MCF 10A (cell line): ENCODE measurements around the gene PTPRN2. TPM values are rescaled to one million over a fixed set of nuclear protein-coding genes. Genes with fewer than 3 reads are reported as not detected.

Experiments
- BruUV-seq: library from RNA; stranded (reverse); fragments of 400-500 nt; replicated peaks from 2 replicates; lab custom pipeline; 2021; lab: Mats Ljungman, UMichigan
- CTCF ChIA-PET: fragments of 300-600 bp; sonication (Branson Sonifier 250); formaldehyde crosslinking; extraction: SDS; loops from one replicate; lab custom pipeline; 2021; ENCODE audit warnings: antibody characterized with exemption, inconsistent platforms; lab: Yijun Ruan, JAX
- POLR2A ChIA-PET: fragments of 300-600, 350-650 bp; sonication (Branson Sonifier 250); formaldehyde crosslinking; extraction: SDS; loops from one replicate; lab custom pipeline; 2020; ENCODE audit warnings: antibody characterized with exemption, inconsistent platforms; lab: Yijun Ruan, JAX
- DNase-seq: peaks from one replicate; pipeline ENCODE4 v3.0.0-alpha.2; 2018; ENCODE audit not compliant: unreplicated experiment
- H3K27ac Mint-ChIP-seq: one replicate; pipeline ENCODE4 v1.8.0; 2022; ENCODE audit warnings: mild to moderate bottlenecking, low read depth, mixed read lengths; ENCODE audit not compliant: unreplicated experiment
- H3K27me3 Mint-ChIP-seq: one replicate; pipeline ENCODE4 v1.8.0; 2022; ENCODE audit warnings: mixed read lengths; ENCODE audit not compliant: insufficient read depth, unreplicated experiment
- H3K36me3 Mint-ChIP-seq: one replicate; pipeline ENCODE4 v1.8.0; 2022; ENCODE audit warnings: mild to moderate bottlenecking, moderate library complexity, mixed read lengths; ENCODE audit not compliant: insufficient read depth, unreplicated experiment
- H3K4me1 Mint-ChIP-seq: one replicate; pipeline ENCODE4 v1.8.0; 2022; ENCODE audit warnings: mixed read lengths; ENCODE audit not compliant: insufficient read depth, unreplicated experiment
- H3K4me3 Mint-ChIP-seq: one replicate; pipeline ENCODE4 v1.8.0; 2022; ENCODE audit warnings: mild to moderate bottlenecking, moderate library complexity, mixed read lengths; ENCODE audit not compliant: unreplicated experiment
- H3K9me3 Mint-ChIP-seq: one replicate; pipeline ENCODE4 v1.8.0; 2022; ENCODE audit warnings: mixed read lengths; ENCODE audit not compliant: unreplicated experiment
- intact Hi-C: fragments of 100-400 bp; cut with micrococcal nuclease; formaldehyde crosslinking; loops from 2 replicates; pipeline ENCODE4 v1.14.1; 2022
- total RNA-seq: library from RNA; stranded (reverse); gene quantifications from 2 replicates; pipeline ENCODE4 v1.2.3, GENCODE V29; 2022
- TF ChIP-seq, protein P1 (sequence below): fragments of 200-600 bp; IDR thresholded peaks from one replicate; pipeline ENCODE4 v1.8.0; 2022; ENCODE audit warnings: antibody characterized with exemption, mild to moderate bottlenecking; ENCODE audit not compliant: unreplicated experiment

Gene PTPRN2
- total RNA-seq, 1 experiment from 2014 or later: 4.5 TPM

DNA sequence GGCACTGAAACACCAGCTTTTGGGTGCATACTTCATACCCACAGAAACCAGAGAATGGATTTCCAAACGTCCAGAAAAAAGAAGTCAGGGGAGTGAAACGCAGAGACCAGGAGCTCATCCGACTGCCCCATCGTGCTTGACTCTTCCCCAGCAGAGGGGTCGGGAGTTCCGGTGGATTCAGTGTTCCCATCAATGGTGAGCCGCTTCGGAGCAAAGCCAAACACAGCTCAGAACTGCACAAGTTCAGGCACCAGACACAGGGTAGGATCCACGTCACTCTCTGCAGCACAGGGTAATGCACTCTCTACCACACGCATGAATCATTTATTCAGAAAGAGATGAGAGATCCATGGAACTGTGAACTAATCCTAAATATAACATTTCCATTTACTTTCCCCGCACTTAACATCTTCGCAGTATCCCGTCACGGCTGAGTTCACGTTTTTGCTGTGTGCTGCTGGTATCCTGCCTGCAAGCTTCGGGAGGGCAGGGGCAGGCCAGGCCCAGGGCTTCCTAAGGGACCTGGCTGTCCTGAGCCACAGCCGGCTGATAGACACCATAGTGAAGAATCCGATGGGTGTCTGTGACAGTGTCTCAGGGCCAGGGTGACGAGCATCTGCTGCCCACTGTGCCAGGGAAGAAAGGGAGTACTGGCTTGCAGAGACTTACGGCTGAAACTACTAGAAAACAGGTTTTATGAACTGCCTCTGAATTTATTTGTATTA is 545.3 kb downstream of the PTPRN2 start:
- no peak overlapping the region for H3K27ac Mint-ChIP-seq
- intact Hi-C loops: no loop called here
- TF ChIP-seq, protein P1, sequence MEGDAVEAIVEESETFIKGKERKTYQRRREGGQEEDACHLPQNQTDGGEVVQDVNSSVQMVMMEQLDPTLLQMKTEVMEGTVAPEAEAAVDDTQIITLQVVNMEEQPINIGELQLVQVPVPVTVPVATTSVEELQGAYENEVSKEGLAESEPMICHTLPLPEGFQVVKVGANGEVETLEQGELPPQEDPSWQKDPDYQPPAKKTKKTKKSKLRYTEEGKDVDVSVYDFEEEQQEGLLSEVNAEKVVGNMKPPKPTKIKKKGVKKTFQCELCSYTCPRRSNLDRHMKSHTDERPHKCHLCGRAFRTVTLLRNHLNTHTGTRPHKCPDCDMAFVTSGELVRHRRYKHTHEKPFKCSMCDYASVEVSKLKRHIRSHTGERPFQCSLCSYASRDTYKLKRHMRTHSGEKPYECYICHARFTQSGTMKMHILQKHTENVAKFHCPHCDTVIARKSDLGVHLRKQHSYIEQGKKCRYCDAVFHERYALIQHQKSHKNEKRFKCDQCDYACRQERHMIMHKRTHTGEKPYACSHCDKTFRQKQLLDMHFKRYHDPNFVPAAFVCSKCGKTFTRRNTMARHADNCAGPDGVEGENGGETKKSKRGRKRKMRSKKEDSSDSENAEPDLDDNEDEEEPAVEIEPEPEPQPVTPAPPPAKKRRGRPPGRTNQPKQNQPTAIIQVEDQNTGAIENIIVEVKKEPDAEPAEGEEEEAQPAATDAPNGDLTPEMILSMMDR: no peak
- H3K4me1 Mint-ChIP-seq: no peaks in the 10 kb centered on the region
- H3K36me3 Mint-ChIP-seq: no peaks in the 10 kb centered on the region
- H3K4me3 Mint-ChIP-seq: no peak overlapping the region
- ChIA-PET POLR2A (no interaction called here), CTCF (no interaction called here)
- no TSS peak for BruUV-seq
- no peaks in the 10 kb centered on the region for H3K27me3 Mint-ChIP-seq
- DNase-seq: no peak
- peaks cover 14% of the 10 kb centered on the region for H3K9me3 Mint-ChIP-seq

DNA sequence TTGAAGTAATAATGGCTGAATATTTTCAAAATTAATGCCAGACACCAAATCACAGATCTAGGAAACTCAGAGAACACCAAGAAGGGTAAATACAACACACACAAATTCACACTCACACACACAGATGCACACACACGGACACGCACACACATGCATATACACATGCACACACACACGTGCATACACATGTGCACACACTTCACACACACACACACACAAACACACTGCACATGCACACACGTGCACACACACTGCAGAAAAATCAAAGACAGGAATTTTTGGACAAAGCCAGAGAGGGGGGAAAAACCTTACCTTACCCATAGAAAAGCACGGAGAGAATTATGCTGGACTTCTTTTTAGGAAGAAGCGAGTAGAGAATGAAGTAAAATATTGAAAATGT is 547.4 kb downstream of the PTPRN2 start:
- POLR2A ChIA-PET: no interaction called here
- BruUV-seq: no TSS peak
- H3K4me3 Mint-ChIP-seq: no peak overlapping the region
- TF ChIP-seq, protein P1: no peak
- peaks cover 17% of the 10 kb centered on the region for H3K9me3 Mint-ChIP-seq
- H3K27me3 Mint-ChIP-seq: no peaks in the 10 kb centered on the region
- H3K36me3 Mint-ChIP-seq: no peaks in the 10 kb centered on the region
- no peak overlapping the region for H3K27ac Mint-ChIP-seq
- intact Hi-C loops: no loop called here
- no peaks in the 10 kb centered on the region for H3K4me1 Mint-ChIP-seq
- CTCF ChIA-PET: no interaction called here
- DNase-seq: no peak

DNA sequence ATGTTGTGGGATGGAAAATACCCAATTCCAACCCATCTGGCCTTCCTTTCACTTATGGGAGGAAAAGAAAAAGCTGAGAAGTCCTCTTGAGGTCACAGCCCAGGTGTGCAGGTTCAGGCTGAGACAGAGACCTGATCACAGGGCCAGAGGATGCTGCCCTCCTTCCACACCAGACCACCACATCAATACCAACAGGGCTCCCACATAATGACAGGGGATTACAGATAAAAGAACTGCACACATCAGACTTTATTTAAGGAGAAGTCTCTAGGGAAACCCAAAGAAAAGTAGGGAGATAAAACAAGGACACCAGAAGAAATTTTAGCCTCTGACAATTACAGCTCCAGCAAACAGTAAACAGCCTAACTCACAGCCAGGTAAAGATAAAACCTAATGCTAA is 548.4 kb downstream of the PTPRN2 start:
- ChIA-PET POLR2A (interaction anchor here (0.6 kb wide), 1 partner anchor 15 kb away, joined by 3 read pairs; no protein-coding TSS in a partner anchor), CTCF (no interaction called here)
- no TSS peak for BruUV-seq
- H3K4me1 Mint-ChIP-seq: no peaks in the 10 kb centered on the region
- no peak overlapping the region for H3K4me3 Mint-ChIP-seq
- TF ChIP-seq, protein P1: no peak
- H3K27me3 Mint-ChIP-seq: no peaks in the 10 kb centered on the region
- H3K27ac Mint-ChIP-seq: no peak overlapping the region
- intact Hi-C loops: no loop called here
- no peak for DNase-seq
- H3K9me3 Mint-ChIP-seq: peaks cover 21% of the 10 kb centered on the region
- H3K36me3 Mint-ChIP-seq: no peaks in the 10 kb centered on the region

DNA sequence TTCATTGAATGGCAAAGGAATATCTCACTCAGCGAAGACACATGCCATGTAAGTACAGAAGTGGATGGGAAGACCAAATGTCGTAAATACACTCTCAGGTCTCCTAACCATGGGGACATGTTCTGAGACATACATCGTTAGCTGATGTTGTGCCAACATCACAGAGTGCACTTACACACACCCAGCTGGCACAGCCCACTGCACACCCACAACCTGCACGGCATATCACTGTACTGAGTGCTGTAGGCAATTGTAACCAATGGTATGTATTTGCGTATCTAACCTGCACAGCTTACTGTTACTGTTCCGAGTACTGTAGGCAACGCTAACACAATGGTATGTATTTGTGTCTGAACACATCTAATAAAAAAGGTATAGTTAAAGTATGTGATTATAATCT is 550.4 kb downstream of the PTPRN2 start:
- no TSS peak for BruUV-seq
- ChIA-PET CTCF (no interaction called here), POLR2A (no interaction called here)
- no peaks in the 10 kb centered on the region for H3K27me3 Mint-ChIP-seq
- TF ChIP-seq, protein P1: no peak
- H3K36me3 Mint-ChIP-seq: no peaks in the 10 kb centered on the region
- H3K9me3 Mint-ChIP-seq: peaks cover 30% of the 10 kb centered on the region
- intact Hi-C loops: no loop called here
- no peaks in the 10 kb centered on the region for H3K4me1 Mint-ChIP-seq
- no peak overlapping the region for H3K4me3 Mint-ChIP-seq
- DNase-seq: no peak
- no peak overlapping the region for H3K27ac Mint-ChIP-seq
